GM03348 (cell line): Measurements from ENCODE around the gene KNG1.
A peak's percentile ranks its signal among the peaks of the same experiment; 100 is the strongest.

Experiments used
- DNase-seq: peaks from one replicate; pipeline ENCODE4 v3.0.0; 2012; ENCODE audit warnings: low spot score

The KNG1 gene

DNA sequence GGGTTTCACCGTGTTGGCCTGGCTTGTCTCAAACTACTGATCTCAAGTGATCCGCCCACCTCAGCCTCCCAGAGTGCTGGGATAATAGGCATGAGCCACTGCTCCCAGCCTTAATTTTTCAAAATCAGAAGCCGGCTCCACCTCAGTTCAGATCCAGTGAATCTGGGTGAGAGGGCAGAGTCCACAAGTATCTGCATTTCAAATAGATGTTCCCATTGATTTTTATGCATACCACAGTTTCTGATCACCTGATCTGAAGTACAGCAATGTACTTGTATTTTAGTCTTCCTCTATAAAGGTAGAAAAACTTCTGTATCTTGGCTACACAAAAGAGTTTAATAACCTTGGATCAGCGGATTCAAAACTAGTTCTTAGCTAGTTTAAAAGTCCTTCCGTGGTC lies 62.0 kb downstream of the KNG1 start:
- DNase-seq = no peak

DNA sequence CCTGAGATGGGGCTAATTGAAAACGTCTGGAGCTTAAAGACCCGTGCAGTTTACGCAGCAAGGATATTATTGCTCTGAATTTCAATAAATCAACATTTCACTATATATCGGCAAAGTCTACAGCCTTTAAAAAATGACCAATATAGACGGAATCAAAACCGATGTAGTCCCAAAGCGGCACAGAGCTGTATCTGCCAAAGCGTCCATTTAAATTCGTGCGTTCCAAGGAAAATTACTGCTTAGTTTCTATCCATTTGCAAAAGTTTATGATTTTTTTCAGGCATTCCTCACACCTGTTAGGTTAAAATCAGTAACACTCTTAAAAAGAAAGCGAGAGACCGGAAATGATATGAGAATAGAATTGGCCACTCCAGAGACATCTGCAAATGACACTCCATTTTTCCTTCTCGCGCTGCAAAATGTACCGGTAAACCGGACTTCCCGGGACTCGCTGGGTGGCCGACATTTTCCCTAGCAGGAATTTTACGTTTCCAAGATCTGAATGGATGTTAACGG lies 65.4 kb downstream of the KNG1 start:
- DNase-seq = no peak

DNA sequence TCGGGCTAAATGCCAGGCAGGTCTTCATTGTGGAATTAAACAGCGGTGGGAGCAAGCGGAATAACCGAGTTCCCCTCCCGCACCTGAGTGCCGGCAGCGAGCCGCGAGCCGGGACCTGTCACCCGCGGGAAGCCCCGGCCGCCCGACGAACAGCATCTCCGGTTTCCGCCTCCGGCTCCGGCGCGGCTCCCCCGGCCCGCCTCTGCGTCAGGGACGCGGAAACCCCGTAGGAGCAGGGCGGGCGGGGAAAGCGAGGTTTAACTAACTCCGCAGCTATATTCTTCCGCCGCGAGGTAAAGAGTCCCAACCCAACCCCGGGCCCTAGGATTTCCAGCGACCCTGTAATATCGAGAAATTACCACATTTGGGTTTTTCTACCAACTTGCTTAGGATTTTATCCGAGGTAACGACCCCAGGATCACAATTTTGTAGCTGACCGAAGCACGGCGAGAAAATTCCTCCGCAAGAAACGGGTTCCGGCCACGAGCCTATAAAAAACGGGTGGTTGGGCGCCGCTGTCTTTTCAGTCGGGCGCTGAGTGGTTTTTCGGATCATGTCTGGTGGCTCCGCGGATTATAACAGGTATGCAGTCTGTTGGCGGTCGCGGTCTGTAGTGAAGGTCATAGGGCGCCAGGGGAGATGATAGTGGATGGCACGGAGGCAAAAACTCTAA lies 66.0 kb downstream of the KNG1 start, which contains the start of gene EIF4A2:
EIF4A2 (plus strand) TSS at position 520 of the 673 bp plus-strand sequence; CDS start at position 554, 34 bp downstream.
- DNase-seq = peak; percentile 95

DNA sequence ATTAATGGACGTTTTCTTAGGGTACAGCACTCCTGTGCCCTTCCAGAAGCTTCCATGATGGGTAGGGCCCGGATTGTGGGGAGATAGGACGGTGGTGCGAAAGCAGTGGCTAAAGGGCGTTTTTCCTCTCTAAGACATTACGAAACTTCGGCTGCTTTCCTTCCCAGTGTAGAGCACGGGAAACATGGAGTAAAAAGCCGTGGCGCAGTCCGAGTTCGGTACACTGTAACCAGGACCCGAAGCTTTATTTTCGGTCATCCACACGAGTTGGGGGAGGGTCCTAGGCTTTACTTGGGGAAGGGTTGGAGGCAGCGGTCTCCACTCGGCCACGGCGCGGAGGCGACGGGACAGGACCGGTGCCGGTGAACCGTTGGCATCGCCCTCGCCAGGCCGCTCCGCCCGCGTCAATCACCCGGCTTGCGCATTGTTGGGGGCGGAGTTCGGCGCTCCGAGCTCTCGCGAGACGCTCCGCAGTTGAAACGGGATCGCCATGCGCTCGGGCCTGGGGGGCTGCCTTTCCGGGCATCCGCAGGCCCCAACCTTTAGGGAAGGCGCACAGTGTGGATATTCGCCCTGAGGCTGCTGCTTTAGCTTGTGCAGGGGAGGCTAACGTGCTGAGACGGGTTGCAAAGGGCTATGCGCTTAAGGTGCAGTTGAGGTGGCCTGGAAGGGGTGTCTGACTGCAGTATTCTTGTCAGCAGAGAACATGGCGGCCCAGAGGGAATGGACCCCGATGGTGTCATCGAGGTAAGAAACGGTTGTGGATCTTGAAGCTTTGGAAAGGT lies 66.8 kb downstream of the KNG1 start:
- DNase-seq = peak; percentile 90

DNA sequence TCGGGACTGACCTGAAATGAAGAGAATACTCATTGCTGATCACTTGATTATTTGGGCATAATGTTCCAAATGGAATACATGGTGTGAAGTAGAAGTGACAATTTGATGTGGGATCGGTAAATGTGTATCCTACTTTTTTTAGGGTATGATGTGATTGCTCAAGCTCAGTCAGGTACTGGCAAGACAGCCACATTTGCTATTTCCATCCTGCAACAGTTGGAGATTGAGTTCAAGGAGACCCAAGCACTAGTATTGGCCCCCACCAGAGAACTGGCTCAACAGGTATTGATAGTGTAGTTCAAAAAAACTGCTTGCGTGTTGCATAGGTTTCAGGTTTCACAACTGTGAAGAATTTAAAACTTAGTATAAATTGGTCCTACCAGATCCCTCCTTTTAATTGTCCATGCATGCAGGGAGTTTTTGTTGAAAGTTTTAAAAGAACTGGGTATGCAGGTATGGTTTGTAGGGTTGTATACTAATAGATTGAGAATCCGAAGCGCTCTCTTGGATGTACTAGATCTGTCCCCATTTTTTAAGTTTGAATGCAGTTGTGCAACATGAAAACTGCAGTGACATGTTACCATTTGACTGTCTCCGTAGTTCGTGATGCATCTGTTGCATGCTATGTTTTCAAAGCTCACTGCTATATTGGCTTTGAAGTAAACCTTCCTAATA lies 67.8 kb downstream of the KNG1 start:
- no peak for DNase-seq

DNA sequence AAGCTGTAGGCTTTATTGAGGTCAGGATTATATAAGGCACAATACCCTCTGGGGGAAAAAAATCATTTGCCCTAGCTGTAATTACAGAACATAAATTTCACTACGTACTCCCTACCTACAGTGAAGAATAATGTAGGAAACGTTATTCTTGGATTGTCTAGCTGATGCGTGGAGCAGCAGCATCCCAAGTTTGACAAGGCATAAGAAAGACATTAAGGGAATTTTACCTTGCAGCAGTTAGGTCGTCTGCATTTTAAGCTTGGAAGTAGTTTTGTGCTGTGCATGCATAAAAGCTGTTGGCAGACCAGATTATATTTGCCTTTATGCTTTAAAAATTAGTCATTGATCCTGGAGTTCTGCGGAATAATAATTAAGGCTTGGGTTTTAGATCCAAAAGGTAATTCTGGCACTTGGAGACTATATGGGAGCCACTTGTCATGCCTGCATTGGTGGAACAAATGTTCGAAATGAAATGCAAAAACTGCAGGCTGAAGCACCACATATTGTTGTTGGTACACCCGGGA lies 68.4 kb downstream of the KNG1 start:
- DNase-seq = no peak

DNA sequence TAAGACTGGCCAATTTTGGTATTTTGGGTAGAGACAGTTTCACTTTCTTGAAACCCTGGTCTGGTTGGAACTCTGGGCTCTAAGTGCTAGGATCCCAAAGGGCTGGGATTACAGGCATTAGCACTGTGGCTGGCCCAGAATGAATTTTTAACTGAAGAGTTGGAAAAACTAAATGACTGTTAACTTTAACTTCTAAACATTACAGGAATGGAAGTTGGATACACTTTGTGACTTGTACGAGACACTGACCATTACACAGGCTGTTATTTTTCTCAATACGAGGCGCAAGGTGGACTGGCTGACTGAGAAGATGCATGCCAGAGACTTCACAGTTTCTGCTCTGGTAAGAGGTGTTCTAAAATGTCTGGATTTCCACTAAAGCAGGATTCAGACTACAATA lies 69.8 kb downstream of the KNG1 start:
- DNase-seq = no peak

DNA sequence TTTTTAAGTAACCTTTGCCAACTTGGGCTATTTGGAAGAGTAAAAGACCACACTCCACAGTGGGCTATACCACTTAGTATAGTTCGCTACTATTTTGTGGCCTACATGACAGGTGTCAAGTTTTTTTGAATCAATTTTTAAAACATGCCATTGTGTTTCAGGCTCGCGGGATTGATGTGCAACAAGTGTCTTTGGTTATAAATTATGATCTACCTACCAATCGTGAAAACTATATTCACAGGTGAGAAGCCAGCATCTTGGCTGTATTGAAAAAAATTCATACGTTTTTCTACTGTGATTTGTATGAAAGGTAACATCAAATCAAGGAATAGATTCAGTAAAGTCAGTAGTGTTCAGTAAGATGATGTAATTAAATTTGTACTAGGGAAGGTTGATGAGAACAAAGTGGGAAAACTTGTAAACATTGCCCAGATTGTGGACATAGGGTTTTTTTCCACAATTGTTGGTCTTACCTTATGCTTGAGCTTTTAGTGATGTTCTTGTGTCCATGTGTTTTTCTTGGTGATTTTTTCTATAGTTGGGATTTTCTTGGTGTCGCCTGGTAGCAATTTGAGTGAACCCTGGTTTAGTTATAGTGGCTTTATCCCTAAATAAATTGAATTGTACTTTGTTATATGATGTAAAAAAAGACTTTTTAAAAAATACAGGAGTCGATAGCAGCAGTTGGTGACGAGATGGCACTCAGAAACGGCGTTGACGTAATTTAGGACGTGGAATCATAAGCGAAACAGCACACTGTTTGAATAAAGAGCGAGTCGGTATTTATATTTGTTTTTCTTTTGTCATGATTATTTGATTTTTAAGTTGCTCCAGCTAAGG lies 70.7 kb downstream of the KNG1 start:
- no peak for DNase-seq

DNA sequence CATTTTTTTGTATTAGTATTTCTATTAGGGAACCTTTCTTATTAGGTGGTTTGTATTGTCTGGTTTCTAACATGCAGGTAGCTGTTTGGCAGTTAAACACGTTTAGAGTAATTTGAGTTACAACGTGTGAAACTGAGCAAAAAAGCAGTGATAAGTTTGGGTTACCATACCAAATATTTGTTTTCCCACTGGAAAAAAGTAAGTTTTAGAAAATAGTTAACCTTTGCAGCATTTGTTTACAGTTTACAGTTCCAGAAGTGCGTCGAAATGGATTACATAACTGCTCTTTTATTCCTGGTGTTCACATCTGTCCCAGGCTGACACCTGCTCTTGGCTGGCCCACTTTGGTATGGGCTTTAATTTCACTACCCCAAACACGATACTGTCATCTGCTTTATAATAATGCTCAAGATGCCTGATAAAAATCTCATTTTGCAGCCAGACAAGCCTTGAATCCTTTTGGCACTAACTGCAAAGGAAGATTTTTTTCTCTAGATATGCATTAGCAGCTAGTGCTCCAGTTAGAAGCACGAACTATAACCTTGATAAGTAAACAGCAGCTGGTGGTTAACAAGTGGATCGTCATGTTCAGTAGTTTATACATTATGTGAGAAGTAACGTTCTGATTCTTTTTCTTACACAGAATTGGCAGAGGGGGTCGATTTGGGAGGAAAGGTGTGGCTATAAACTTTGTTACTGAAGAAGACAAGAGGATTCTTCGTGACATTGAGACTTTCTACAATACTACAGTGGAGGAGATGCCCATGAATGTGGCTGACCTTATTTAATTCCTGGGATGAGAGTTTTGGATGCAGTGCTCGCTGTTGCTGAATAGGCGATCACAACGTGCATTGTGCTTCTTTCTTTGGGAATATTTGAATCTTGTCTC lies 71.6 kb downstream of the KNG1 start:
- DNase-seq = no peak

DNA sequence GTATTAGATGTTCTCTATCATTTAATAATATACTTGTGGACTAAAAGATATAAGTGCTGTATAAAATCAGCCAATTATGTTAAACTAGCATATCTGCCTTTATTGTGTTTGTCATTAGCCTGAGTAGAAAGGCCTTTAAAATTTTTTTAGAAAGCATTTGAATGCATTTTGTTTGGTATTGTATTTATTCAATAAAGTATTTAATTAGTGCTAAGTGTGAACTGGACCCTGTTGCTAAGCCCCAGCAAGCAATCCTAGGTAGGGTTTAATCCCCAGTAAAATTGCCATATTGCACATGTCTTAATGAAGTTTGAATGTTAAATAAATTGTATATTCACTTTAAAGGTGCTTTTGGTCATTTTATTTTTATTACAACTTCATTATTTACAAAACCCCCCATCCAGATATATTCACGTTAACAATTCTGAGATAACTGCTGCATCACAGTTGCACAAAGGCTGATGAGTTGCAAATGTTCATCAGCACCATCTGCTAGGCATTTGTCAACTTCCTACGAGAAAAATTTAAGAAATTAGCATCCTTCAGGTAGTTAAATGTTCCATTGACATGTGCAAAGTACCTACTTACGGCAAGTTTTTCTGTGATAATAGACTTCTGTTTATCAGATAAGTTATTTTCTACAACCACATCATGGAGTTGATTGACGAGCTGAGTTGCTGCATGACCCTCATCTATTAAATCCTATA lies 72.5 kb downstream of the KNG1 start:
- DNase-seq = no peak

DNA sequence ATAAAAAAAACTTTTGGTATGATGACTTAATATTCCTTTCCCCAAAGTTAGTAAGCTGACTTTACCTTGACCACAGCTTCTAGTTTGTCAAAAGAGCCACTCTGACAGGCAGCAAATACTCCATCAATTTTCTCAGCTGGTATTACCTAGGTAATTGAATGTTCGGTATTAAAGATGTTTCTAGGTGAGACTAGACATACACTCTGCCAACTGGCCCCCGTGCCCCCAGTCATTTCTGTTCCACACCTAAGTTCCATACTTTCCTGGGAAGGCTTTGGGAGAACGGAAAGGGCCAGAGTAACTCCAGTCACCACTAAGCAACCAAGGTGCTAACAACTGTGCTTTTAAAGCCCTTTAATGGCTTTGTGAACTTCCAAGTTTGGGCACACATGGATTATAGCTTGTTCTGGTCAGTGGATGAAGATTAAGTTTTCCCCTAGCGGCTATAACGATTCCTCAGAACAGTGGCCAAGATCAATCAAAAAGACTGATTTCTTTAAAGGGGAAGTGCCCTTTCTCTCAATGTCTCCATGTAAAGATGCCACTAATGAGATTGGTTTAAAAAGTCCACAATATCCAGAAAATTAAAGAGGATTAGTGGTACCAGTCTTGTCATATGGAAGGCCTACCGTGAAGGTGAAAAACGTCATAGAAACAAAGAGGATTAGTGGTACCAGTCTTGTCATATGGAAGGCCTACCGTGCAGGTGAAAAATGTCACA lies 73.3 kb downstream of the KNG1 start:
- peak; percentile 10 for DNase-seq
